Inferior parietal cortex (tissue), 1 donor: ENCODE data around the gene SEMA6A.
A peak's percentile ranks its signal among the peaks of the same experiment; 100 is the strongest.

ENCODE experiments used
- DNase-seq: peaks from one replicate; pipeline ENCODE4 v3.0.0-alpha.2; 2016; ENCODE audit errors: extremely low spot score

SEMA6A gene

GRCh38 chr5:116495786-116496357, 78.8 kb downstream of the SEMA6A start:
- DNase-seq: no peak

- no peak for DNase-seq
Observed at GRCh38 chr5:116494784-116495450, 79.7 kb downstream of the SEMA6A start.

- no peak for DNase-seq
Observed at GRCh38 chr5:116492776-116493175, 81.8 kb downstream of the SEMA6A start.

GRCh38 chr5:116492016-116492623, 82.5 kb downstream of the SEMA6A start:
- DNase-seq: no peak

GRCh38 chr5:116488356-116489041, 86.1 kb downstream of the SEMA6A start:
- no peak for DNase-seq

- DNase-seq: no peak
Observed at GRCh38 chr5:116487045-116487444, 87.6 kb downstream of the SEMA6A start.

GRCh38 chr5:116486588-116486987, 88.0 kb downstream of the SEMA6A start:
- no peak for DNase-seq

GRCh38 chr5:116484645-116485044, 90.0 kb downstream of the SEMA6A start:
- DNase-seq: no peak

- DNase-seq: no peak
Observed at GRCh38 chr5:116482394-116482793, 92.2 kb downstream of the SEMA6A start.

GRCh38 chr5:116480894-116481510, 93.6 kb downstream of the SEMA6A start:
- no peak for DNase-seq

- no peak for DNase-seq
Observed at GRCh38 chr5:116479776-116480675, 94.6 kb downstream of the SEMA6A start.

- DNase-seq: no peak
Observed at GRCh38 chr5:116478491-116478890, 96.1 kb downstream of the SEMA6A start.

GRCh38 chr5:116476897-116477537, 97.6 kb downstream of the SEMA6A start:
- DNase-seq: no peak

- DNase-seq: no peak
Observed at GRCh38 chr5:116475338-116475737, 99.3 kb downstream of the SEMA6A start.

GRCh38 chr5:116473706-116474105, 100.9 kb downstream of the SEMA6A start:
- no peak for DNase-seq

- no peak for DNase-seq
Observed at GRCh38 chr5:116472274-116472673, 102.3 kb downstream of the SEMA6A start.

GRCh38 chr5:116469631-116470030, 105.0 kb downstream of the SEMA6A start:
- no peak for DNase-seq

- DNase-seq: no peak
Observed at GRCh38 chr5:116468583-116468982, 106.0 kb downstream of the SEMA6A start.

- no peak for DNase-seq
Observed at GRCh38 chr5:116467465-116467843, 107.2 kb downstream of the SEMA6A start.

- DNase-seq: peak; percentile 31
Observed at GRCh38 chr5:116466727-116467464, 107.7 kb downstream of the SEMA6A start.
